SK-MEL-5 (cell line): ENCODE measurements around the gene IER5. TPM values are rescaled to one million over a fixed set of nuclear protein-coding genes. Genes with fewer than 3 reads are reported as not detected.

ENCODE experiments used
- DNase-seq: peaks from one replicate; pipeline ENCODE4 v3.0.0-alpha.2; 2016; ENCODE audit warnings: low read depth, low spot score
- in situ Hi-C: cut with HindIII; loops from 2 replicates; pipeline ENCODE4 v1.10.0; 2016; ENCODE audit warnings: low sequenced_read_pairs, high pct_unique_total_duplicates, low pct_unique_long_range_greater_than_20kb
- total RNA-seq: library from RNA; depleted of rRNA; stranded (reverse); fragments of >200 nt; shearing (Covaris generic); gene quantifications from 2 replicates; pipeline ENCODE4 v1.2.3, GENCODE V29; 2014; rRNA removed

IER5 gene
- total RNA-seq, 1 experiment from 2014 or later = 32.6 TPM

DNA sequence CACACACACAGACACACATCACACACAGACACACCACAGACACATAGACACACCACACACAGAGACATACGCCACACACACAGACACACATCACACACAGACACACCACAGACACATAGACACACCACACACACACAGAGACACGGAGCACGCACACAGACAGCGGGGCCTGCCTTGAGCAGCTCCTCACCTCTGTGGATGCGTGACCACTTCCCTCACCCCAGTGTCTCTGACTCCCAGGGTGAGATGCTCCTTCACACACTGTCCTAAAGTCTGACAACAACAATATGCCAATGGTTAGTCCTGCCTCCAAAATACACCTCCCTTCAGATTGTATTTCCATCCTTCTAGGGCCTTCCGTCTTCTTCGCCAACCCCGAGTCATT, 48.2 kb downstream of the IER5 start:
- in situ Hi-C loops = no loop called here
- no peak for DNase-seq

- in situ Hi-C loops = no loop called here
- DNase-seq = no peak
These were observed 48.8 kb downstream of the IER5 start for GRCh38 chr1:181137217-181137743.

- in situ Hi-C loops = loop anchor here (10.0 kb wide), 1 partner anchor 105 kb away; the partner anchor contains the start of gene MR1
- no peak for DNase-seq
These were observed 51.1 kb downstream of the IER5 start for GRCh38 chr1:181139631-181140061.

GRCh38 chr1:181140398-181140797, 51.9 kb downstream of the IER5 start:
- in situ Hi-C loops = loop anchor here (10.0 kb wide), 1 partner anchor 106 kb away; the partner anchor contains the start of gene MR1
- no peak for DNase-seq

GRCh38 chr1:181140891-181141290, 52.4 kb downstream of the IER5 start:
- DNase-seq = no peak
- in situ Hi-C loops = loop anchor here (10.0 kb wide), 1 partner anchor 106 kb away; the partner anchor contains the start of gene MR1

DNA sequence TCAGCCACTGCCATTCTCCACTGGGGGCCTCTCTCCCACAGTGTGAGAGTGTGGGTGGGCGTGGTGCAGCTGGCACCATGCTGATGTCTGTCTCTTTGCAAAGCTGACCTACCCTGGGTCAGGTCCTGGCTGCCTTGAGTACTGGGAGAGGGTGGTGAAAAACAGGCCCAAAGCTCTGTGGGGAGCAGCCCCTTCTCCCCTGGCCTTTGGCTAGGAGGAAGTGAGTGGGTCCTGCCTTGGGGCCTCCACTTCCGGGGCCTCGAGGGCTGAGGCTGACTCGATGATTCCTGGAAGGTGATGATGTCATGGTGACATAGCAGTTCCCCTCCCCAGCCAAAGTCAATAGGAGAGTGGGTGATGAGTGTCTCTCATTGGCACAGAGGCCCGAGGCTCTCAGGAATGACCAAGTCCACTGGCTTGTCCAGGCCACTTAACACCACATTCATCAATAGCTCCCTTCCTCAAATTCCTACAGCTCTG, 53.0 kb downstream of the IER5 start:
- in situ Hi-C loops = loop anchor here (10.0 kb wide), 1 partner anchor 107 kb away; the partner anchor contains the start of gene MR1
- peak; percentile 29 for DNase-seq

Other genes starting within 250 kb of the IER5 start
- gene KIAA1614, start 175.8 kb upstream of the IER5 start, total RNA-seq = 0.08 and 0.32 TPM in 2 replicates
- gene STX6, start 65.8 kb upstream of the IER5 start, total RNA-seq = 27.0 and 27.4 TPM in 2 replicates
- 12.4 and 14.8 TPM in 2 replicates for gene MR1, start 54.7 kb upstream of the IER5 start, total RNA-seq